T-helper 1 cell treated with Interleukin-12 subunit alpha and Interleukin-12 subunit beta and Interleukin-4 antibody, amounts not matched to agents 30 ng/mL and 1 ng/mL, for 36 hours (primary cell): ENCODE measurements around the gene RUNX2. TPM values are rescaled to one million over a fixed set of nuclear protein-coding genes. Genes with fewer than 3 reads are reported as not detected.

Experiments
- intact Hi-C: fragments of 100-400 bp; cut with micrococcal nuclease; formaldehyde crosslinking; loops from one replicate; pipeline ENCODE4 v1.15.1; 2024
- total RNA-seq: library from RNA; stranded (reverse); gene quantifications from 2 replicates; pipeline ENCODE4 v1.2.3, GENCODE V29; 2022

RUNX2 gene
- total RNA-seq, 1 donor from 2014 or later: 14.6 TPM

GRCh38 chr6:45633272-45633908 lies 305.3 kb downstream of the RUNX2 start:
- intact Hi-C loops: no loop called here

- intact Hi-C loops: no loop called here
These were observed 306.1 kb downstream of the RUNX2 start for GRCh38 chr6:45634231-45634630.

- intact Hi-C loops: no loop called here
These were observed 307.2 kb downstream of the RUNX2 start for GRCh38 chr6:45635284-45635867.

- intact Hi-C loops: no loop called here
These were observed 308.9 kb downstream of the RUNX2 start for GRCh38 chr6:45637056-45637455.

GRCh38 chr6:45637611-45638257 lies 309.6 kb downstream of the RUNX2 start:
- intact Hi-C loops: no loop called here

GRCh38 chr6:45640081-45640491 lies 312.0 kb downstream of the RUNX2 start:
- intact Hi-C loops: no loop called here

GRCh38 chr6:45640811-45641210 lies 312.7 kb downstream of the RUNX2 start:
- intact Hi-C loops: no loop called here

- intact Hi-C loops: no loop called here
These were observed 314.4 kb downstream of the RUNX2 start for GRCh38 chr6:45642331-45643125.

- intact Hi-C loops: no loop called here
These were observed 315.0 kb downstream of the RUNX2 start for GRCh38 chr6:45643126-45643525.

- intact Hi-C loops: no loop called here
These were observed 316.6 kb downstream of the RUNX2 start for GRCh38 chr6:45644720-45645119.

GRCh38 chr6:45645302-45645701 lies 317.2 kb downstream of the RUNX2 start:
- intact Hi-C loops: no loop called here

- intact Hi-C loops: no loop called here
These were observed 319.5 kb downstream of the RUNX2 start for GRCh38 chr6:45647341-45648261.

GRCh38 chr6:45648262-45648620 lies 320.1 kb downstream of the RUNX2 start:
- intact Hi-C loops: no loop called here

- intact Hi-C loops: no loop called here
These were observed 322.5 kb downstream of the RUNX2 start for GRCh38 chr6:45650524-45651135.

- intact Hi-C loops: no loop called here
These were observed 323.2 kb downstream of the RUNX2 start for GRCh38 chr6:45651301-45651700.

- intact Hi-C loops: no loop called here
These were observed 324.3 kb downstream of the RUNX2 start for GRCh38 chr6:45652416-45652815.

- intact Hi-C loops: no loop called here
These were observed 325.2 kb downstream of the RUNX2 start for GRCh38 chr6:45653117-45653883.

GRCh38 chr6:45654673-45655072 lies 326.5 kb downstream of the RUNX2 start:
- intact Hi-C loops: no loop called here

GRCh38 chr6:45655745-45656476 lies 327.8 kb downstream of the RUNX2 start:
- intact Hi-C loops: no loop called here
